GM19328 (cell line): Measurements from ENCODE around the gene EXD2.
"Not testable (repeated sequence)": the region's sequence is repeated elsewhere in the genome, so short reads cannot be mapped to it uniquely, and the experiment has no call there.

Experiments
- ATAC-seq: cut with Tn5 transposase; IDR thresholded peaks from one replicate; pipeline ENCODE4 v1.9.1; 2021; ENCODE audit warnings: mild to moderate bottlenecking, moderate library complexity; ENCODE audit not compliant: unreplicated experiment

EXD2 gene

GRCh38 chr14:69190191-69190590, 1.1 kb upstream of the EXD2 start:
- ATAC-seq, result no peak

- no peak for ATAC-seq
Measured at GRCh38 chr14:69193721-69194120, 2.4 kb downstream of the EXD2 start.

GRCh38 chr14:69199786-69200185, 8.5 kb downstream of the EXD2 start:
- no peak for ATAC-seq

- ATAC-seq, result no peak
Measured at GRCh38 chr14:69204753-69205152, 13.5 kb downstream of the EXD2 start.

GRCh38 chr14:69207435-69208041, 16.2 kb downstream of the EXD2 start:
- no peak for ATAC-seq

GRCh38 chr14:69208666-69209065, 17.4 kb downstream of the EXD2 start:
- no peak for ATAC-seq

GRCh38 chr14:69214393-69214792, 23.1 kb downstream of the EXD2 start:
- no peak for ATAC-seq

- ATAC-seq, result not testable (repeated sequence)
Measured at GRCh38 chr14:69217663-69218062, 26.4 kb downstream of the EXD2 start.

- no peak for ATAC-seq
Measured at GRCh38 chr14:69224946-69225345, 33.6 kb downstream of the EXD2 start.

- ATAC-seq, result no peak
Measured at GRCh38 chr14:69226178-69226577, 34.9 kb downstream of the EXD2 start.

- no peak for ATAC-seq
Measured at GRCh38 chr14:69226736-69227135, 35.4 kb downstream of the EXD2 start.

- no peak for ATAC-seq
Measured at GRCh38 chr14:69231486-69231885, 40.2 kb downstream of the EXD2 start.

- ATAC-seq, result no peak
Measured at GRCh38 chr14:69232388-69232787, 41.1 kb downstream of the EXD2 start.

- no peak for ATAC-seq
Measured at GRCh38 chr14:69234106-69234505, 42.8 kb downstream of the EXD2 start.

GRCh38 chr14:69235708-69236107, 44.4 kb downstream of the EXD2 start:
- ATAC-seq, result no peak

- no peak for ATAC-seq
Measured at GRCh38 chr14:69237142-69237541, 45.8 kb downstream of the EXD2 start.

- ATAC-seq, result no peak
Measured at GRCh38 chr14:69237584-69237983, 46.3 kb downstream of the EXD2 start.

- ATAC-seq, result no peak
Measured at GRCh38 chr14:69238883-69239282, 47.6 kb downstream of the EXD2 start.

GRCh38 chr14:69240527-69241173, 49.4 kb downstream of the EXD2 start:
- no peak for ATAC-seq

GRCh38 chr14:69241577-69241976, 50.3 kb downstream of the EXD2 start:
- ATAC-seq, result no peak

- ATAC-seq, result no peak
Measured at GRCh38 chr14:69242311-69243224, 51.3 kb downstream of the EXD2 start.

GRCh38 chr14:69244946-69245345, 53.6 kb downstream of the EXD2 start:
- ATAC-seq, result no peak
